Kidney (tissue), 14 donors: ENCODE data around the gene SIK3. TPM values are rescaled to one million over a fixed set of nuclear protein-coding genes. Genes with fewer than 3 reads are reported as not detected.

ENCODE experiments used
- DNase-seq, 5 donors: peaks; one replicate each; pipeline ENCODE4 v3.0.0-alpha.2; 2013 to 2020
- FAIRE-seq: peaks from 2 replicates; lab custom pipeline; 2012; peaks lifted over from hg19 to GRCh38; lab: Jason Lieb, UNC
- H3K27ac ChIP-seq, 2 donors: one replicate each; pipeline ENCODE4 v1.7.0; 2013; ENCODE audit warnings: low read depth in 2 of 2, low read length in 2 of 2, inconsistent platforms in 1 of 2
- H3K27me3 ChIP-seq: one replicate; pipeline ENCODE4 v1.7.1; 2013; ENCODE audit warnings: low read length, inconsistent platforms; ENCODE audit not compliant: control insufficient read depth, insufficient read depth
- H3K36me3 ChIP-seq, 3 donors: one replicate each; pipeline versions ENCODE4 v1.7.0 to v1.7.1; 2013; ENCODE audit warnings: low read length in 3 of 3, control low read depth in 1 of 3, inconsistent platforms in 1 of 3; ENCODE audit not compliant: insufficient read depth in 3 of 3, control insufficient read depth in 2 of 3
- H3K4me1 ChIP-seq, 3 donors: one replicate each; pipeline versions ENCODE4 v1.7.0 to v1.7.1; 2013; ENCODE audit warnings: low read length in 3 of 3, inconsistent platforms in 1 of 3, low read depth in 1 of 3; ENCODE audit not compliant: control insufficient read depth in 2 of 3, insufficient read depth in 2 of 3
- H3K4me3 ChIP-seq, 3 donors: one replicate each; pipeline versions ENCODE4 v1.7.0 to v1.8.1; 2013; ENCODE audit warnings: low read length in 3 of 3, control low read depth in 1 of 3, inconsistent platforms in 1 of 3
- H3K9ac ChIP-seq, 3 donors: one replicate each; pipeline versions ENCODE4 v1.7.0 to v1.7.1; 2013; ENCODE audit warnings: low read length in 3 of 3, control low read depth in 1 of 3, inconsistent platforms in 1 of 3
- H3K9me3 ChIP-seq, 3 donors: one replicate each; pipeline versions ENCODE4 v1.7.0 to v1.7.1; 2013; ENCODE audit warnings: low read length in 3 of 3, control low read depth in 1 of 3, inconsistent platforms in 1 of 3; ENCODE audit not compliant: control insufficient read depth in 2 of 3, insufficient read depth in 1 of 3
- intact Hi-C: fragments of 100-400 bp; cut with DNase I; formaldehyde crosslinking; loops from one replicate; pipeline ENCODE4 v1.11.1; 2022
- polyA plus RNA-seq: library from polyadenylated mRNA; stranded (reverse); fragments of 350-450 nt; fragmentation: Illumina TruSeq; extraction: RNeasy Lipid Tissue Mini Kit (QIAGEN cat#74804); gene quantifications from one replicate; pipeline ENCODE4 v1.2.3, GENCODE V29; 2014; ENCODE audit warnings: low read depth, low replicate concordance; ENCODE audit not compliant: insufficient read depth
- total RNA-seq: library from RNA; stranded (reverse); fragmentation: NEBNext Ultra II Directional; extraction: Animal tissue kit (Norgen Biotek cat#: 25700); gene quantifications from one replicate; pipeline ENCODE4 v1.2.1, GENCODE V29; 2021
- TF ChIP-seq, protein P1 (sequence below): IDR thresholded peaks from 3 replicates; pipeline ENCODE4 v1.5.1; 2012; ENCODE audit warnings: mild to moderate bottlenecking, moderate library complexity, borderline replicate concordance; ENCODE audit not compliant: insufficient read depth; ENCODE audit errors: extremely low read depth
- donor health status: control.
- donor health status: control.
- donor health status: control.
- donor health status: control.
- donor health status: control.
- donor health status: DM: yes; HTN: yes; CAD: no.
- donor health status: Normal renal cell carcinoma (clear cell type).

SIK3 gene
- total and polyA plus RNA-seq, 2 donors from 2014 or later: 12.3 to 50.7 TPM

DNA sequence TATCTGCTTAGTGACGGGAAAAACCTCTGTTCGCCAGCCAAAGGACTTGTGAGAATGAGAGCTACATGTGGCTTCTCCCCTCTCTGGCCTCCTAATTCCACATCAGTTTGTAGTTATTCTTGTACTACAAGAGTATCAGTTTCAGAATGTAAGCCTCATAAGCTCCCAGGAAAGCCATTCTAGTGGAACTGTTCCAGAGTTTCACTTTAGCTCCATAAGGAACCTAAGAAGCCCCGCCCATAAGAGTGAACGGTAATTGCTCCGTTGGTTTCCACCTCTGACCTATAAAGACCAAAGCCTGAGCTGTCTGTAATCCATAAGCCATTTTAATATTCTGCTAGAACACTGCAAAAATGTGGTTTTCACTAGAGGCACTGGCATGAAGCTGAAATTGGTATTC is 53.0 kb downstream of the SIK3 start:
- TF ChIP-seq, protein P1, sequence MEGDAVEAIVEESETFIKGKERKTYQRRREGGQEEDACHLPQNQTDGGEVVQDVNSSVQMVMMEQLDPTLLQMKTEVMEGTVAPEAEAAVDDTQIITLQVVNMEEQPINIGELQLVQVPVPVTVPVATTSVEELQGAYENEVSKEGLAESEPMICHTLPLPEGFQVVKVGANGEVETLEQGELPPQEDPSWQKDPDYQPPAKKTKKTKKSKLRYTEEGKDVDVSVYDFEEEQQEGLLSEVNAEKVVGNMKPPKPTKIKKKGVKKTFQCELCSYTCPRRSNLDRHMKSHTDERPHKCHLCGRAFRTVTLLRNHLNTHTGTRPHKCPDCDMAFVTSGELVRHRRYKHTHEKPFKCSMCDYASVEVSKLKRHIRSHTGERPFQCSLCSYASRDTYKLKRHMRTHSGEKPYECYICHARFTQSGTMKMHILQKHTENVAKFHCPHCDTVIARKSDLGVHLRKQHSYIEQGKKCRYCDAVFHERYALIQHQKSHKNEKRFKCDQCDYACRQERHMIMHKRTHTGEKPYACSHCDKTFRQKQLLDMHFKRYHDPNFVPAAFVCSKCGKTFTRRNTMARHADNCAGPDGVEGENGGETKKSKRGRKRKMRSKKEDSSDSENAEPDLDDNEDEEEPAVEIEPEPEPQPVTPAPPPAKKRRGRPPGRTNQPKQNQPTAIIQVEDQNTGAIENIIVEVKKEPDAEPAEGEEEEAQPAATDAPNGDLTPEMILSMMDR: no peak
- H3K9ac ChIP-seq: peak overlapping the region in 1 of 3 donors; percentile 9
- peak in 3 of 5 donors; percentile 50 to 92 (median 90) for DNase-seq
- intact Hi-C loops: no loop called here
- no peaks in the 10 kb centered on the region for H3K27me3 ChIP-seq
- no peaks in the 10 kb centered on the region for H3K9me3 ChIP-seq
- H3K4me1 ChIP-seq: peaks cover 3 to 25% (median 9%) of the 10 kb centered on the region in 3 donors
- H3K36me3 ChIP-seq: no peaks in the 10 kb centered on the region
- no peak for FAIRE-seq
- H3K27ac ChIP-seq: peak overlapping the region; percentile 18 to 74
- H3K4me3 ChIP-seq: peak overlapping the region in 2 of 3 donors; percentile 20 to 36

DNA sequence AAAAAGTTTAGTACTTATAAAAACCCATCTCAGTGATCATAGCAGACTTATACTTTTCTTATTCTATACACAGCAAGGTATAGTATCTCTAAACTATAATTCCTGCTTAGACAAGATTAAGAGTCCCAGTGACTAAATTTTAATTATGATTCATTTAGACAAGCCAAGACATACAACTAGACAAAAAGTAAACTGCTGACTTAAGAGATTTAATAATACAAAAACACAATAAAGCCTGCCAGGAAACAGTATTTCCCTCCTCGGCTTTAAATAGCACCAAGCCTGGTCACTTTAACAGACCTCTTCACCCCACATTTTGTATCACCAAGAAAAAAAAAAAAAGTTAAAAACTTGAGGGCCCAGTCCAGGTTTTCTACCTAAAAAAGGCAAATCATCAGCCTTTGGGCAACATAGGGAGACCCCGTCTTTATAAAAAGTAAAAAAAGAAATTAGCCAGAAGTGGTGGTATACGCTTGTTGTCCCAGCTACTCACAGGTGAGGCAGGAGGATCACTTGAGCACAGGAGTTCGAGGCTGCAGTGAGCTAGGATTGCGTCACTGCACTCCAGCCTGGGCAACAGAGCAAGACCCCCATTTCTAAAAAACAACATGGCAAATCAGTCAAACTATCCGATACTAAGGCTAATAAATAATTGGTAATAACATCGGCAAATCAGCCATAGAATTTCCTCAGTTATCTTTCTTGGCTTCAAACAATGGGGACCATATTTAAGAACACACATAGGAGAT is 53.8 kb downstream of the SIK3 start:
- DNase-seq: peak in 1 of 5 donors; percentile 29
- intact Hi-C loops: no loop called here
- no peak for FAIRE-seq

DNA sequence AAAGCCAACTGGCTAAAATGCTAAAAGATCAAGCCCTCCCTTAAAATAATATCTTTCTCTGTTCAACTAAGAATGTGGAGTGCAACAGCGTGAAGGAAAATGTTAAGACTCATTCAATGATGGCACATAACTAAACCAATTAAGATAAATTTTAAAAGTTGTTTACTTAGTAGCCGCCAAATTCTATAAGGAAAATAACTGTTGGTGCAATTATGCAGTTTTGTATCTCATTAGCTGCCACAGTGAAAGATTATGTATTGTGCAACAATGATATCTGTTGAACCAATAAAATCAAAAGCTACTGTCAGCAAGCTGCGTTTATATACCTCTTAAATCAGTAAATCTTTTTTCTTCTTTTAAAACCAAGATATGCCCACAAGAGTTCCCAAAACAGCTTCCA is 55.5 kb downstream of the SIK3 start:
- DNase-seq (no peak), FAIRE-seq (no peak)
- Histone ChIP-seq H3K27ac (no peak overlapping the region), H3K4me1 (peaks cover 3 to 29% (median 12%) of the 10 kb centered on the region in 3 donors), H3K9me3 (no peaks in the 10 kb centered on the region), H3K36me3 (no peaks in the 10 kb centered on the region), H3K9ac (no peak overlapping the region), H3K27me3 (no peaks in the 10 kb centered on the region), H3K4me3 (no peak overlapping the region)
- intact Hi-C loops: no loop called here
- TF ChIP-seq, protein P1: no peak

More for the DNA sequence above, 53.8 kb downstream of the SIK3 start:
- TF ChIP-seq, protein P1: no peak
- Histone ChIP-seq H3K27ac (peak overlapping the region; percentile 18 to 74), H3K9ac (peak overlapping the region in 1 of 3 donors; percentile 9), H3K4me3 (peak overlapping the region in 2 of 3 donors; percentile 20 to 36), H3K36me3 (no peaks in the 10 kb centered on the region), H3K9me3 (no peaks in the 10 kb centered on the region), H3K27me3 (no peaks in the 10 kb centered on the region), H3K4me1 (peaks cover 3 to 25% (median 12%) of the 10 kb centered on the region in 3 donors)
